PC-9 (cell line): Measurements from ENCODE around the gene PTK6. TPM values are rescaled to one million over a fixed set of nuclear protein-coding genes. Genes with fewer than 3 reads are reported as not detected.
"Not testable (repeated sequence)": the region's sequence is repeated elsewhere in the genome, so short reads cannot be mapped to it uniquely, and the experiment has no call there.

Experiments used
- BruUV-seq: library from RNA; stranded (reverse); fragments of 400-500 nt; replicated peaks from 2 replicates; lab custom pipeline; 2021; lab: Mats Ljungman, UMichigan
- CTCF ChIA-PET: fragments of 300-600 bp; sonication (Branson Sonifier 250); formaldehyde crosslinking; loops from one replicate; lab custom pipeline; 2022; ENCODE audit warnings: antibody characterized with exemption; lab: Charles Lee
- POLR2A ChIA-PET: fragments of 300-600 bp; sonication (Branson Sonifier 250); formaldehyde crosslinking; loops from one replicate; lab custom pipeline; 2022; ENCODE audit warnings: antibody characterized with exemption; ENCODE audit not compliant: unreplicated experiment; lab: Charles Lee
- DNase-seq, 2 experiments: peaks; one replicate each; pipeline versions ENCODE4 v3.0.0 to v3.0.0-alpha.2; 2015 to 2022; ENCODE audit warnings: mixed read lengths in 1 of 2
- H2AFZ ChIP-seq: fragments of 200-600 bp; sonication (generic); 2 replicates; pipeline ENCODE4 v1.8.1; 2017; ENCODE audit warnings: antibody characterized with exemption
- H3F3A ChIP-seq: fragments of 200-600 bp; sonication (generic); 2 replicates; pipeline ENCODE4 v1.8.1; 2017; ENCODE audit warnings: antibody characterized with exemption, mild to moderate bottlenecking, low read depth; ENCODE audit not compliant: insufficient read depth
- H3K27ac ChIP-seq: fragments of 200-600 bp; sonication (generic); 2 replicates; pipeline ENCODE4 v1.6.1; 2016; ENCODE audit warnings: mixed run types
- H3K27me3 ChIP-seq: fragments of 200-600 bp; sonication (generic); 2 replicates; pipeline ENCODE4 v1.6.1; 2016; ENCODE audit warnings: low read depth, mixed run types; ENCODE audit not compliant: insufficient read depth
- H3K36me3 ChIP-seq: fragments of 200-600 bp; sonication (generic); 2 replicates; pipeline ENCODE4 v1.6.1; 2016; ENCODE audit warnings: low read depth, mixed run types
- H3K4me1 ChIP-seq: fragments of 200-600 bp; sonication (generic); replicated peaks from 2 replicates; pipeline ENCODE4 v1.6.1; 2016; ENCODE audit warnings: mixed run types; ENCODE audit not compliant: insufficient read depth
- H3K4me2 ChIP-seq: fragments of 200-600 bp; sonication (generic); 2 replicates; pipeline ENCODE4 v1.6.1; 2017; ENCODE audit warnings: mixed run types
- H3K4me3 ChIP-seq: fragments of 200-600 bp; sonication (generic); 2 replicates; pipeline ENCODE4 v1.6.1; 2016; ENCODE audit warnings: mixed run types
- H3K79me2 ChIP-seq: fragments of 200-600 bp; sonication (generic); 2 replicates; pipeline ENCODE4 v1.6.1; 2017; ENCODE audit warnings: low read depth, mixed run types
- H3K9me2 ChIP-seq: fragments of 200-600 bp; sonication (generic); 2 replicates; pipeline ENCODE4 v1.8.1; 2017; ENCODE audit warnings: mild to moderate bottlenecking; ENCODE audit not compliant: insufficient read depth
- H3K9me3 ChIP-seq: fragments of 200-600 bp; sonication (generic); 2 replicates; pipeline ENCODE4 v1.8.1; 2016; ENCODE audit warnings: low read depth; ENCODE audit not compliant: insufficient read depth
- H4K20me1 ChIP-seq: fragments of 200-600 bp; sonication (generic); 2 replicates; pipeline ENCODE4 v1.8.1; 2017; ENCODE audit not compliant: insufficient read depth
- CTCF ChIP-seq: fragments of 200-600 bp; sonication (generic); conservative IDR thresholded peaks from 2 replicates; pipeline ENCODE4 v1.6.1; 2017; ENCODE audit warnings: mixed run types, antibody characterized with exemption, mild to moderate bottlenecking, moderate library complexity
- EZH2 ChIP-seq: fragments of 200-600 bp; sonication (generic); IDR thresholded peaks from 2 replicates; pipeline ENCODE4 v1.8.0; 2017; ENCODE audit warnings: antibody characterized with exemption, low read depth
- intact Hi-C: fragments of 100-400 bp; cut with micrococcal nuclease; formaldehyde crosslinking; loops from one replicate; pipeline ENCODE4 v1.10.0; 2022; ENCODE audit not compliant: unreplicated experiment
- total RNA-seq: library from RNA; stranded (reverse); gene quantifications from 2 replicates; pipeline ENCODE4 v1.2.3, GENCODE V29; 2021

Gene PTK6
- total RNA-seq, 1 experiment from 2014 or later = 12.9 TPM

GRCh38 chr20:63561624-63562396, 24.6 kb upstream of the PTK6 start:
- CTCF ChIA-PET = no interaction called here
- no peaks in the 10 kb centered on the region for H4K20me1 ChIP-seq
- intact Hi-C loops = no loop called here
- no peaks in the 10 kb centered on the region for H3K79me2 ChIP-seq
- BruUV-seq = no TSS peak
- no peaks in the 10 kb centered on the region for H3K4me1 ChIP-seq
- no peak overlapping the region for H2AFZ ChIP-seq
- TF ChIP-seq EZH2 (no peak), CTCF (no peak)
- H3K27ac ChIP-seq = no peak overlapping the region
- no peak for DNase-seq
- peaks cover 9% of the 10 kb centered on the region for H3F3A ChIP-seq
- H3K4me3 ChIP-seq = no peak overlapping the region
- H3K27me3 ChIP-seq = no peaks in the 10 kb centered on the region
- no peaks in the 10 kb centered on the region for H3K9me3 ChIP-seq
- POLR2A ChIA-PET = no interaction called here
- no peak overlapping the region for H3K4me2 ChIP-seq
- H3K9me2 ChIP-seq = no peaks in the 10 kb centered on the region
- no peaks in the 10 kb centered on the region for H3K36me3 ChIP-seq

GRCh38 chr20:63560856-63561609, 23.9 kb upstream of the PTK6 start:
- intact Hi-C loops = no loop called here
- Histone ChIP-seq H3K9me2 (no peaks in the 10 kb centered on the region), H3K36me3 (no peaks in the 10 kb centered on the region), H4K20me1 (no peaks in the 10 kb centered on the region), H3K27ac (no peak overlapping the region), H3K9me3 (no peaks in the 10 kb centered on the region), H3K4me3 (no peak overlapping the region), H3K79me2 (no peaks in the 10 kb centered on the region), H3K4me1 (no peaks in the 10 kb centered on the region), H2AFZ (no peak overlapping the region), H3K27me3 (no peaks in the 10 kb centered on the region), H3F3A (peaks cover 9% of the 10 kb centered on the region), H3K4me2 (no peak overlapping the region)
- no TSS peak for BruUV-seq
- POLR2A ChIA-PET = no interaction called here
- CTCF ChIA-PET = no interaction called here
- TF ChIP-seq EZH2 (no peak), CTCF (no peak)
- DNase-seq = no peak

- H2AFZ ChIP-seq = no peak overlapping the region
- no peak overlapping the region for H3K27ac ChIP-seq
- no peaks in the 10 kb centered on the region for H3K79me2 ChIP-seq
- H3K36me3 ChIP-seq = no peaks in the 10 kb centered on the region
- H3K9me3 ChIP-seq = no peaks in the 10 kb centered on the region
- TF ChIP-seq EZH2 = no peak
- no peak for TF ChIP-seq CTCF
- no peaks in the 10 kb centered on the region for H4K20me1 ChIP-seq
- peaks cover 9% of the 10 kb centered on the region for H3F3A ChIP-seq
- DNase-seq = no peak
- intact Hi-C loops = no loop called here
- H3K4me2 ChIP-seq = no peak overlapping the region
- no TSS peak for BruUV-seq
- ChIA-PET CTCF (no interaction called here), POLR2A (no interaction called here)
- no peak overlapping the region for H3K4me3 ChIP-seq
- no peaks in the 10 kb centered on the region for H3K4me1 ChIP-seq
- H3K9me2 ChIP-seq = no peaks in the 10 kb centered on the region
- no peaks in the 10 kb centered on the region for H3K27me3 ChIP-seq
These were observed 23.2 kb upstream of the PTK6 start for GRCh38 chr20:63560333-63560805.

GRCh38 chr20:63559485-63560332, 22.5 kb upstream of the PTK6 start:
- H3K9me2 ChIP-seq, H3K27ac ChIP-seq, H3K27me3 ChIP-seq, intact Hi-C loops, H3K4me1 ChIP-seq, H2AFZ ChIP-seq, DNase-seq, BruUV-seq, H3K36me3 ChIP-seq, H3K79me2 ChIP-seq, H3F3A ChIP-seq, H3K9me3 ChIP-seq, H3K4me3 ChIP-seq, POLR2A ChIA-PET, H4K20me1 ChIP-seq, CTCF ChIA-PET, H3K4me2 ChIP-seq: not testable (repeated sequence)
